Eye (tissue), 1 donor: ENCODE data around the gene VIM.

ENCODE experiments used
- DNase-seq: peaks from one replicate; pipeline ENCODE4 v3.0.0-alpha.2; 2015

Gene VIM

GRCh38 chr10:17228091-17229015 lies at the start of gene VIM:
VIM (plus strand) TSS chr10:17228241; CDS start chr10:17229423, 1,182 bp downstream.
- DNase-seq = peak; percentile 96

- DNase-seq = no peak
Measured at GRCh38 chr10:17179002-17179401, 49.0 kb upstream of the VIM start.

- DNase-seq = peak; percentile 74
Measured at GRCh38 chr10:17181110-17181509, 46.9 kb upstream of the VIM start.

GRCh38 chr10:17181751-17182150 lies 46.3 kb upstream of the VIM start:
- peak; percentile 38 for DNase-seq

GRCh38 chr10:17183110-17183509 lies 44.9 kb upstream of the VIM start:
- no peak for DNase-seq

GRCh38 chr10:17185873-17186272 lies 42.2 kb upstream of the VIM start:
- no peak for DNase-seq

GRCh38 chr10:17188644-17189172 lies 39.3 kb upstream of the VIM start:
- DNase-seq = no peak

- no peak for DNase-seq
Measured at GRCh38 chr10:17190602-17191001, 37.4 kb upstream of the VIM start.

GRCh38 chr10:17195083-17195482 lies 33.0 kb upstream of the VIM start:
- DNase-seq = no peak

- no peak for DNase-seq
Measured at GRCh38 chr10:17196045-17196444, 32.0 kb upstream of the VIM start.

- no peak for DNase-seq
Measured at GRCh38 chr10:17196573-17196972, 31.5 kb upstream of the VIM start.

GRCh38 chr10:17199351-17199804 lies 28.7 kb upstream of the VIM start:
- peak; percentile 64 for DNase-seq

GRCh38 chr10:17200001-17200911 lies 27.8 kb upstream of the VIM start:
- DNase-seq = peak; percentile 49

GRCh38 chr10:17200912-17201793 lies 26.9 kb upstream of the VIM start, which contains the start of gene TRDMT1:
TRDMT1 (minus strand) TSS chr10:17201672; CDS start chr10:17201634, 38 bp downstream.
- peak; percentile 97 for DNase-seq

GRCh38 chr10:17201794-17202116 lies 26.3 kb upstream of the VIM start:
- no peak for DNase-seq

GRCh38 chr10:17202506-17202905 lies 25.5 kb upstream of the VIM start:
- DNase-seq = no peak

GRCh38 chr10:17202999-17203398 lies 25.0 kb upstream of the VIM start:
- DNase-seq = no peak

- no peak for DNase-seq
Measured at GRCh38 chr10:17203416-17203815, 24.6 kb upstream of the VIM start.

GRCh38 chr10:17206210-17206709 lies 21.8 kb upstream of the VIM start:
- DNase-seq = no peak

GRCh38 chr10:17208476-17208875 lies 19.6 kb upstream of the VIM start:
- DNase-seq = no peak

GRCh38 chr10:17209302-17209701 lies 18.7 kb upstream of the VIM start:
- DNase-seq = no peak

GRCh38 chr10:17209881-17210280 lies 18.2 kb upstream of the VIM start:
- no peak for DNase-seq
